Dermis microvascular lymphatic vessel endothelial cell (primary cell): ENCODE results near the gene HLA-DPB1. TPM values are rescaled to one million over a fixed set of nuclear protein-coding genes. Genes with fewer than 3 reads are reported as not detected.

Experiments used
- DNase-seq, 2 donors: peaks; one replicate each; pipeline versions ENCODE4 v3.0.0 to v3.0.0-alpha.2; 2010; ENCODE audit warnings: low read depth in 2 of 2
- total RNA-seq: library from RNA; depleted of rRNA; stranded (reverse); fragments of >200 nt; gene quantifications from 2 replicates; pipeline ENCODE4 v1.2.1, GENCODE V29; 2014

HLA-DPB1 gene
- total RNA-seq, 1 donor from 2014 or later = 10.9 TPM

DNA sequence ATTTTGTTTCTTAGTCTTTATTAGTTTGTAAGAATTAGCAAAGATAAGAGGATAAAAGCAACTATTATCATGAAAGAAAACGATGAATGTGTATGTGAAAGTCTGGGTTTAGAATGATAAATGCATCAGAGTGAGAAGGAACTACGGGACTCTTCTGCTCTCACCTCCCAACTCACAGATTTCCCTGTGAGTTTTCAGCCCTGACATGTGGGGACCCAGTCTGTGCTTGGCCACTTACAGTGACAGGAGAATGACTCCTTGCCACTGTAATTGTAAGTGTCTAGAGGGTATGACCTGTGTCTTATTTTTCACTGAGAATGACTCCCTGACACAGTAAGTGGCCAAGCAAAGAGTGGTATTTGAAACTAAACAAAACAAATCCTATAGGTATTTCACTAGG is 4.9 kb upstream of the HLA-DPB1 start:
- DNase-seq = no peak

- no peak for DNase-seq
Observed at GRCh38 chr6:33071569-33071968, 4.2 kb upstream of the HLA-DPB1 start.

GRCh38 chr6:33072508-33073100 is 3.2 kb upstream of the HLA-DPB1 start:
- no peak for DNase-seq

GRCh38 chr6:33073431-33073871 is 2.3 kb upstream of the HLA-DPB1 start, which contains the start of gene HLA-DPA1:
Gene HLA-DPA1, minus strand, starts transcription at chr6:33073649.
- no peak for DNase-seq

DNA sequence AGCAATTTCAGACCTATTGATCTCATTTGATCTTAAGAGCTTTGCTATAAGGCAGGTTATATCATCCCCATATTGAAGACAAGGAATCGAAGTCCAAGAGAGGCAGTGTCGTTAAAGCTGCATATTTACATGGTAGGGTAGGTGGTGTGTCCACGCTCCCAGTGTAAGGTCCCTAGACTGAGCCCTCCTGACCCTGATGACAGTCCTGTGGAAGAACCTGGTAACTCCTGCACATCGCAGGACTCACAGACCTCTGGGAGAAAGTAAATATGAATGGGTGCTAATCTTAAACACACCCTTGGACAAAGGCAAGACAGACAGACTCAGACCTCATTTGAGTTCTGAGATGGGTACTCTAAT is 602 bp upstream of the HLA-DPB1 start:
- no peak for DNase-seq

DNA sequence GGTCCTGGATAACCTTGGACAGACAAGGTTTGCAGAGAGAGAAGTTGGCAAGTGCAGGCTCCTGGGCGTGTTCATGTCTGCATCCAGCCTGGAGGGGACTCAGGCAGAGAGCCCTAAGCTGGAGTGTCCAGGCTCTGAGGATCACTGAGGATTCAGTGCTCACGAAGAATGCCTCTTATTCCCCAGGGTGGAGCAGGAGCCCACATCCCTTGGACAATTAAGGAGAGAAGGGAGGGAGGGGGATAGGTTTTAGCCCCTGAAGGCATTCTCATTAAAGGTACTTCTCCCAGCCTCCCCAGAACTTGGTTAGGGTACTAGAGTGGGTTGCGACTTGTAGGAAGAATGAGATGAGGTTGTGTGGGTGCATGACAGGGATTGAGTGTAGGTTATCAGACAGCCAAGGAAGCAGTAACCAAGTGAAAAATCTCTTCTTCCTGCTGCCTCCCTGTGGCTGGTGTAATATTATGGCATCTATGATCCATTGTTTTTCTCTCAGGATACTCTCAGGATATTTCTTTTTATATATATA is 680 bp downstream of the HLA-DPB1 start:
- no peak for DNase-seq

DNA sequence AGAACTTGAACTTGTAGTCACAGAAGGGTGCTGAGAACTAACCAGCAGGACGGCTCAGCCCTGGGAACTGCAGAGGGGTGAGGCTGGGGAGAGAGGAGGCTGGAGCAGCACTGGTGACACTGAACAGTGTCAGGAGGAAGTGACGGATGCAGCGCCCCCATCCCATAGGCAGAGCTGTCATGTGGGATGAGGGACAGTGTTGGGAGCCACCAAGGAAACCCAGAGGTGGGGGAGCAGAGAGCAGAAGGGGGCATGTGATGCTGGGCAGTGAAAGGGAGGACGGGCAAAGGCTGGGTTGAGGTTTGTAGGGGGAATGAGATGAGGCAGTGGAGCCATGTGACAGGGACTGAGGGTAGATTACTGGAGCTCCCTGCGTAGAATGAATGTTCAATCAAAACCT is 2.1 kb downstream of the HLA-DPB1 start:
- no peak for DNase-seq

GRCh38 chr6:33078442-33078841 is 2.7 kb downstream of the HLA-DPB1 start:
- no peak for DNase-seq

- no peak for DNase-seq
Observed at GRCh38 chr6:33078919-33079521, 3.2 kb downstream of the HLA-DPB1 start.

GRCh38 chr6:33079580-33079979 is 3.8 kb downstream of the HLA-DPB1 start:
- no peak for DNase-seq

- DNase-seq = peak; percentile 21 to 49
Observed at GRCh38 chr6:33080127-33081089, 4.6 kb downstream of the HLA-DPB1 start.

- DNase-seq = no peak
Observed at GRCh38 chr6:33081098-33081824, 5.5 kb downstream of the HLA-DPB1 start.

- DNase-seq = peak; percentile 14 to 41
Observed at GRCh38 chr6:33082702-33083101, 6.9 kb downstream of the HLA-DPB1 start.

- DNase-seq = no peak
Observed at GRCh38 chr6:33085627-33086026, 9.8 kb downstream of the HLA-DPB1 start.

GRCh38 chr6:33088258-33088930 is 12.6 kb downstream of the HLA-DPB1 start:
- DNase-seq = no peak

GRCh38 chr6:33088931-33089620 is 13.3 kb downstream of the HLA-DPB1 start:
- peak in 1 of 2 donors; percentile 10 for DNase-seq

DNA sequence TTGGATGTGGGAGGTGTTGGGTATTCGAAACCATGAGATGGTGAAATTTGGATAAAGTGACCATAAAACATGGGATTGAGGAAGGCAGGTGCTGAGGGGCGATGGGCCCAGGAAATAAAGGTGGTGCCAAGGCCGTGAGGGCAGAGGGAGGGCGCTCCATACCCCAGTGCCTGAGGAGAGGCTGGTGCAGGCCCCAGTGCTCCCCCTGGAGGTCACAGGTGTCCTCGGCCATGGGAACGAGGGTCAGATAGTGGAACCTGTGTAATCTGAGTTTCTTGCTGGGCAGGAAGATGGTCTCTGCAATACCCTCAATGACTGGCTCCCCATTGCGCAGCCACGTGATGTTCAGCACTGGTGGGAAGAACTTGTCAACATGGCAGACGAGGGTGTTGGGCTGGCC is 16.2 kb downstream of the HLA-DPB1 start:
- peak in 1 of 2 donors; percentile 21 for DNase-seq

GRCh38 chr6:33092385-33092784 is 16.6 kb downstream of the HLA-DPB1 start:
- no peak for DNase-seq

- DNase-seq = no peak
Observed at GRCh38 chr6:33093855-33094254, 18.1 kb downstream of the HLA-DPB1 start.

GRCh38 chr6:33095681-33096080 is 19.9 kb downstream of the HLA-DPB1 start:
- no peak for DNase-seq
